ENCODE measurements around the gene FAM83G. TPM values are rescaled to one million over a fixed set of nuclear protein-coding genes. Genes with fewer than 3 reads are reported as not detected.

FAM83G gene
- total RNA-seq, 4 donors from 2014 or later: 44.3 to 157 (median 71.3) TPM

- H3K27ac ChIP-seq: peak overlapping the region; percentile 66 to 88 (median 82)
- no peak for DNase-seq
- WGBS, 2 donors: 60 to 90% methylated on average over 1 to 17 of the region's 28 CpGs
Observed at GRCh38 chr17:18970582-18971480, 33.7 kb downstream of the FAM83G start.

DNA sequence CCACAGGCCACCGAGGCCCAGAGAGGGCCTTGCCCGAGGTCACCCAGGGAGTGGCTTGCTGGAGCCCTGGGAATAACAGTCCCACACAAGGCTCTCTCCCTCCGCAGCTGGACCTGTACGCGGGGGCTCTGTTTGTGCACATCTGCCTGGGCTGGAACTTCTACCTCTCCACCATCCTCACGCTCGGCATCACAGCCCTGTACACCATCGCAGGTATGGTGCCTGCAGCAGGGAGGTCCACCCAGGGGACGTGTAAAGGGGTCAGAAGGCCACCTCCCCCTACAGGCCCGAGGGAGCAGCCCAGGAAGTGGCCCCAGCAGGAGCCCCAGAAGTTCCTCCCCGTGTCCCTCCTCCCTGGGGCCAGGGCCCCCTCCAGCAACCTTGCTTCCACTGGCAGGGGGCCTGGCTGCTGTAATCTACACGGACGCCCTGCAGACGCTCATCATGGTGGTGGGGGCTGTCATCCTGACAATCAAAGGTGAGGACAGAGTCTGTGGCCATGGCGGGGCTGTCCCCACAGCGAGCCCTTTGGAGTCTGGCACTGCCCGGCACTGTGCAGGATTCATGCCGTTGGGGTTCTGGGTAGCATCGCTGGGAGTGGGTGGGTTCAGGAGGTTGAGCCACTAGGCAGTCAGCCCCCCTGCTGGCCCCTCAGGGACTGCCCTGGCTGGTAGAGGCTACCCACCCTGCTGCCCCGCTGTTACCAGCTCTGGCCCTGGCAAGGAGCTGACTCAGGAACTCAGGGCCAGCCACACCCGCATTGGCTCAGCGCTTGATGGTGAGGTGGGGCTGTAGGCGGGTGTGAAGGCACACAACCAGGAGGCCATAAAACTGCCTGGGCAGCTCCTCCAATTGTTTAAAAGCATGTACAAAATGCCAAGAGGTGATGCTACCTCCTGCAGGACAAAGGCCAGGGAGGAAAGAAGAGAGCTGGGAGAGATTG, 35.3 kb downstream of the FAM83G start:
- DNase-seq: no peak
- H3K36me3 ChIP-seq: peaks cover 8 to 40% (median 33%) of the 10 kb centered on the region in 3 donors
- WGBS, 2 donors: 47 to 72% methylated on average over 5 to 10 of the region's 23 CpGs
- no peaks in the 10 kb centered on the region for H3K9me3 ChIP-seq
- no peak overlapping the region for H3K4me3 ChIP-seq
- peaks cover 24 to 51% (median 31%) of the 10 kb centered on the region in 3 donors for H3K4me1 ChIP-seq
- H3K27me3 ChIP-seq: no peaks in the 10 kb centered on the region
- intact Hi-C loops (cut with DNase I): no loop called here
- TF ChIP-seq CTCF (IDR thresholded peaks at IDR 0.05): no peak
- no peak for TF ChIP-seq POLR2A (IDR thresholded peaks at IDR 0.05)
- peak overlapping the region; percentile 66 to 88 (median 82) for H3K27ac ChIP-seq

More at GRCh38 chr17:18970582-18971480, 33.7 kb downstream of the FAM83G start:
- peaks cover 24 to 62% (median 31%) of the 10 kb centered on the region in 3 donors for H3K4me1 ChIP-seq
- intact Hi-C loops (cut with DNase I): no loop called here
- no peaks in the 10 kb centered on the region for H3K27me3 ChIP-seq
- no peaks in the 10 kb centered on the region for H3K9me3 ChIP-seq
- H3K4me3 ChIP-seq: no peak overlapping the region
- peaks cover 8 to 56% (median 33%) of the 10 kb centered on the region in 3 donors for H3K36me3 ChIP-seq
- TF ChIP-seq POLR2A (IDR thresholded peaks at IDR 0.05) (no peak), CTCF (IDR thresholded peaks at IDR 0.05) (no peak)

DNA sequence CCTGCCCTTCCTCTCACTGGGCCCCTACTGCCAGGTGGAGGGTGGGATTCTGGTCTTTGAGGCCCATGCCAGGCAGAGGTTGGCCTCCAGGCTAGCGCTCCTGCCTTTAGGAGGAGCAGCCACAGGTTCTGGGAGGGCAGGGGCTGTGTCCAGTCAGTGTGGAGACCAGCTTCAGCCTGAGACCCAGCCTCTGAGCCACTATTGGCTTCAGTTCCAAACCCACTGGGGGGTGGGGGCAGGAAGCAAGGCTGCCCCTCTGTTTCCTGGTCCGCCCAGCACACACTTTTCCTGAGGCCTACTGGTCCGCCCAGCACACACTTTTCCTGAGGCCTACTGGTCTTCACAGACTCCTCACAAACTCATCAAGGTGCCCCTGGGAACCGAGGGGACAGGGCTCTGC, 36.2 kb downstream of the FAM83G start:
- 60% methylated on average over 2 of the region's 4 CpGs; no CpG with 5 or more reads in 1 of the 2 donors for WGBS, 2 donors
- Histone ChIP-seq H3K27ac (peak overlapping the region; percentile 66 to 88 (median 82)), H3K27me3 (no peaks in the 10 kb centered on the region), H3K4me1 (peaks cover 24 to 47% (median 31%) of the 10 kb centered on the region in 3 donors), H3K36me3 (peaks cover 8 to 33% (median 33%) of the 10 kb centered on the region in 3 donors), H3K9me3 (no peaks in the 10 kb centered on the region), H3K4me3 (no peak overlapping the region)
- DNase-seq: no peak
- intact Hi-C loops (cut with DNase I): no loop called here
- TF ChIP-seq POLR2A (IDR thresholded peaks at IDR 0.05): no peak
- TF ChIP-seq CTCF (IDR thresholded peaks at IDR 0.05): no peak

GRCh38 chr17:18967916-18968315, 36.6 kb downstream of the FAM83G start:
- Histone ChIP-seq H3K4me1 (peaks cover 24 to 47% (median 31%) of the 10 kb centered on the region in 3 donors), H3K9me3 (no peaks in the 10 kb centered on the region), H3K27ac (peak overlapping the region; percentile 66 to 88 (median 82)), H3K36me3 (peaks cover 8 to 32% (median 29%) of the 10 kb centered on the region in 3 donors), H3K27me3 (no peaks in the 10 kb centered on the region), H3K4me3 (no peak overlapping the region)
- intact Hi-C loops (cut with DNase I): no loop called here
- TF ChIP-seq POLR2A (IDR thresholded peaks at IDR 0.05) (peak in 1 of 4 donors; percentile 26), CTCF (IDR thresholded peaks at IDR 0.05) (no peak)
- DNase-seq: no peak
- WGBS, 2 donors: 40% methylated on average over 1 of the region's 4 CpGs; no CpG with 5 or more reads in 1 of the 2 donors
